Suprapubic skin (tissue), 4 donors: ENCODE data around the gene PUS7.

Source experiments
- EP300 ChIP-seq: sonication (generic); formaldehyde crosslinking; IDR thresholded peaks from one replicate; pipeline ENCODE4 v1.6.1; 2017; ENCODE audit warnings: antibody characterized with exemption
- POLR2A ChIP-seq, 2 donors: fragments of 450-650 bp; IDR thresholded peaks; one replicate each; pipeline ENCODE4 v1.6.1; 2017; ENCODE audit warnings: antibody characterized with exemption in 2 of 2, mild to moderate bottlenecking in 2 of 2, moderate library complexity in 2 of 2
- POLR2AphosphoS5 ChIP-seq, 3 donors: sonication (generic); formaldehyde crosslinking; IDR thresholded peaks; one replicate each; pipeline ENCODE4 v1.6.1; 2017; ENCODE audit warnings: antibody characterized with exemption in 3 of 3
- TF ChIP-seq, protein P1 (sequence below), 2 donors: fragments of 200-600 bp in 1 of 2; fragments of 450-650 bp in 1 of 2; sonication (generic) in 1 of 2; IDR thresholded peaks; one replicate each; pipeline ENCODE4 v1.5.1; 2016 to 2019; ENCODE audit warnings: antibody characterized with exemption in 2 of 2, mild to moderate bottlenecking in 1 of 2, moderate library complexity in 1 of 2

DNA sequence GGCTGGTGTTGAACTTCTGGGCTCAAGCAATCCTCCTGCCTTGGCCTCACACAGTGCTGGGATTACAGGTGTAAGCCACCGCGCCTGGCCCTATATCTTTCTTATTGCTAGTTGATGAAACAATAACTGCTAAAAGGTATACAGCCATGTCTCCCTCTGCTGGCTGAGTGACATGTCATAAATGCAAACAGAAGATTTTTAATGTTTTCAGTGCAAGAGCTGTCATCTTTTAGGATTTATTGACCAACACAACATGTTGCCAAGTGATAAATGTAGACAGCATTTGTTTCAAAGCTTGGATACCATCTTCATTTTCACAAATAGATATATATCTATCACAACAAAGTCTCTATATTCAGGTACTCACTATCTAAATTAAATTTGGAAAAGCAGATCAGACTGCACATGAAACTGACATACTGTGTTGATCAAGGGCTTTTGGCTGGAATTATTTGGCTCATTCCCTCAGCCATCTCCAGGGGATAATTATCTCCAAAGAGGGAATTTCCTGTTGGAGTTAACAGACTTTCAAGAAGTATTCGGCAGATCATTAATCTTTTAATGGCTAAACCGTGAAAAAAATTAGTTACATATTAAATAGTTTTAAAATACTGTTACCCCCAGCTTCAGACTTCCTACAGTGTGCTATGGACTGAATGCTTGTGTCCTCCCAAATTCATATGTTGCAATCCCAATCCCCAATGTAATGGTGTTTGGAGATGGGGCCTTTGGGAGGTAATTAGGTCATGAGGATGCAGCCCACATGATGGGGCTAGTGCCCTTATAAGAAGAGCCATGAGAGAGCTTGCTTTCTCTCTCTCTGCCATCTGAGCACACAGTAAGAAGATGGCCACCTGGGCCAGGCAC is 92.1 kb downstream of the PUS7 start:
- TF ChIP-seq, protein P1, sequence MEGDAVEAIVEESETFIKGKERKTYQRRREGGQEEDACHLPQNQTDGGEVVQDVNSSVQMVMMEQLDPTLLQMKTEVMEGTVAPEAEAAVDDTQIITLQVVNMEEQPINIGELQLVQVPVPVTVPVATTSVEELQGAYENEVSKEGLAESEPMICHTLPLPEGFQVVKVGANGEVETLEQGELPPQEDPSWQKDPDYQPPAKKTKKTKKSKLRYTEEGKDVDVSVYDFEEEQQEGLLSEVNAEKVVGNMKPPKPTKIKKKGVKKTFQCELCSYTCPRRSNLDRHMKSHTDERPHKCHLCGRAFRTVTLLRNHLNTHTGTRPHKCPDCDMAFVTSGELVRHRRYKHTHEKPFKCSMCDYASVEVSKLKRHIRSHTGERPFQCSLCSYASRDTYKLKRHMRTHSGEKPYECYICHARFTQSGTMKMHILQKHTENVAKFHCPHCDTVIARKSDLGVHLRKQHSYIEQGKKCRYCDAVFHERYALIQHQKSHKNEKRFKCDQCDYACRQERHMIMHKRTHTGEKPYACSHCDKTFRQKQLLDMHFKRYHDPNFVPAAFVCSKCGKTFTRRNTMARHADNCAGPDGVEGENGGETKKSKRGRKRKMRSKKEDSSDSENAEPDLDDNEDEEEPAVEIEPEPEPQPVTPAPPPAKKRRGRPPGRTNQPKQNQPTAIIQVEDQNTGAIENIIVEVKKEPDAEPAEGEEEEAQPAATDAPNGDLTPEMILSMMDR (IDR thresholded peaks at IDR 0.05), result peak in 1 of 2 donors; percentile 31
- TF ChIP-seq POLR2A (IDR thresholded peaks at IDR 0.05) (no peak), EP300 (no peak), POLR2AphosphoS5 (IDR thresholded peaks at IDR 0.05) (no peak)
